ENCODE data around the gene OR1A1.

- TF ChIP-seq CTCF (IDR thresholded peaks at IDR 0.05) (no peak), POLR2A (IDR thresholded peaks at IDR 0.05) (no peak)
Observed at GRCh38 chr17:3189961-3190360, 17.5 kb upstream of the OR1A1 start.

All from right lobe of liver (tissue), 4 donors.